Measurements from ENCODE around the gene KCNB1. TPM values are rescaled to one million over a fixed set of nuclear protein-coding genes. Genes with fewer than 3 reads are reported as not detected.

Gene KCNB1
- total and polyA plus RNA-seq, 2 experiments from 2014 or later: 0.11 to 0.13 TPM

- H3K4me2 ChIP-seq (ENCODE audit: unreplicated experiment): no peak overlapping the region
- H3K36me3 ChIP-seq (ENCODE audit: low read depth): no peaks in the 10 kb centered on the region
- H2AFZ ChIP-seq: no peak overlapping the region
- WGBS, 2 experiments (ENCODE audit: low coverage in 1 of 2, low lambda C conversion rate in 2 of 2, missing lambda C conversion rate in 2 of 2): 28 to 42% methylated on average over 1 of the region's 1 CpG
- TF ChIP-seq EZH2phosphoT487 (IDR thresholded peaks at IDR 0.05; ENCODE audit: insufficient read depth, low read depth): no peak
- no peak for TF ChIP-seq EZH2 (IDR thresholded peaks at IDR 0.05; ENCODE audit: insufficient read depth, poor library complexity, severe bottlenecking)
- no peaks in the 10 kb centered on the region for H3K4me1 ChIP-seq (ENCODE audit: insufficient read depth)
- no peaks in the 10 kb centered on the region for H4K20me1 ChIP-seq (ENCODE audit: insufficient read depth)
- no peak for DNase-seq
- H3K4me3 ChIP-seq: no peak overlapping the region
- no peaks in the 10 kb centered on the region for H3K9me2 ChIP-seq (ENCODE audit: insufficient read depth)
- H3K27ac ChIP-seq: no peak overlapping the region
- H3F3A ChIP-seq (ENCODE audit: insufficient read depth): no peaks in the 10 kb centered on the region
- peaks cover 56% of the 10 kb centered on the region for H3K27me3 ChIP-seq (replicated peaks; ENCODE audit: insufficient read depth)
- in situ Hi-C loops (cut with MboI): no loop called here
- H3K79me2 ChIP-seq (ENCODE audit: insufficient read depth): no peaks in the 10 kb centered on the region
- no peaks in the 10 kb centered on the region for H3K9me3 ChIP-seq (ENCODE audit: low read depth)
- no peak overlapping the region for H3K9ac ChIP-seq
These were observed 8.2 kb upstream of the KCNB1 start for GRCh38 chr20:49490689-49491088.

- WGBS, 2 experiments (ENCODE audit: low coverage in 1 of 2, low lambda C conversion rate in 2 of 2, missing lambda C conversion rate in 2 of 2): 60 to 71% methylated on average over 5 of the region's 5 CpGs
- in situ Hi-C loops (cut with MboI): no loop called here
- H3K9me2 ChIP-seq (ENCODE audit: insufficient read depth): no peaks in the 10 kb centered on the region
These were observed 7.2 kb upstream of the KCNB1 start for GRCh38 chr20:49489688-49490087.

GRCh38 chr20:49486064-49486463 lies 3.6 kb upstream of the KCNB1 start:
- peaks cover 58% of the 10 kb centered on the region for H3K27me3 ChIP-seq (replicated peaks; ENCODE audit: insufficient read depth)
- no peaks in the 10 kb centered on the region for H4K20me1 ChIP-seq (ENCODE audit: insufficient read depth)
- no peak overlapping the region for H2AFZ ChIP-seq
- H3K36me3 ChIP-seq (ENCODE audit: low read depth): no peaks in the 10 kb centered on the region
- TF ChIP-seq EZH2 (IDR thresholded peaks at IDR 0.05; ENCODE audit: insufficient read depth, poor library complexity, severe bottlenecking): no peak
- no peak for TF ChIP-seq EZH2phosphoT487 (IDR thresholded peaks at IDR 0.05; ENCODE audit: insufficient read depth, low read depth)
- H3K4me2 ChIP-seq (ENCODE audit: unreplicated experiment): no peak overlapping the region
- in situ Hi-C loops (cut with MboI): no loop called here
- no peaks in the 10 kb centered on the region for H3K4me1 ChIP-seq (ENCODE audit: insufficient read depth)
- no peaks in the 10 kb centered on the region for H3F3A ChIP-seq (ENCODE audit: insufficient read depth)
- no peak overlapping the region for H3K4me3 ChIP-seq
- no peak for DNase-seq
- no peak overlapping the region for H3K27ac ChIP-seq
- H3K9me2 ChIP-seq (ENCODE audit: insufficient read depth): no peaks in the 10 kb centered on the region
- H3K9me3 ChIP-seq (ENCODE audit: low read depth): no peaks in the 10 kb centered on the region
- H3K9ac ChIP-seq: no peak overlapping the region
- H3K79me2 ChIP-seq (ENCODE audit: insufficient read depth): no peaks in the 10 kb centered on the region

More at GRCh38 chr20:49489688-49490087, 7.2 kb upstream of the KCNB1 start:
- no peaks in the 10 kb centered on the region for H3F3A ChIP-seq (ENCODE audit: insufficient read depth)
- DNase-seq: no peak
- no peaks in the 10 kb centered on the region for H4K20me1 ChIP-seq (ENCODE audit: insufficient read depth)
- no peaks in the 10 kb centered on the region for H3K4me1 ChIP-seq (ENCODE audit: insufficient read depth)
- H3K4me2 ChIP-seq (ENCODE audit: unreplicated experiment): no peak overlapping the region
- peaks cover 64% of the 10 kb centered on the region for H3K27me3 ChIP-seq (replicated peaks; ENCODE audit: insufficient read depth)
- H3K79me2 ChIP-seq (ENCODE audit: insufficient read depth): no peaks in the 10 kb centered on the region
- H3K9me3 ChIP-seq (ENCODE audit: low read depth): no peaks in the 10 kb centered on the region
- no peak for TF ChIP-seq EZH2 (IDR thresholded peaks at IDR 0.05; ENCODE audit: insufficient read depth, poor library complexity, severe bottlenecking)
- no peak for TF ChIP-seq EZH2phosphoT487 (IDR thresholded peaks at IDR 0.05; ENCODE audit: insufficient read depth, low read depth)
- H3K9ac ChIP-seq: no peak overlapping the region
- no peak overlapping the region for H3K27ac ChIP-seq
- H3K4me3 ChIP-seq: no peak overlapping the region
- H2AFZ ChIP-seq: no peak overlapping the region
- H3K36me3 ChIP-seq (ENCODE audit: low read depth): no peaks in the 10 kb centered on the region

- Histone ChIP-seq H3K79me2 (ENCODE audit: insufficient read depth) (no peaks in the 10 kb centered on the region), H3K9ac (no peak overlapping the region), H3K36me3 (ENCODE audit: low read depth) (no peaks in the 10 kb centered on the region), H3K4me1 (ENCODE audit: insufficient read depth) (no peaks in the 10 kb centered on the region), H2AFZ (no peak overlapping the region), H3K27ac (no peak overlapping the region), H3K9me2 (ENCODE audit: insufficient read depth) (no peaks in the 10 kb centered on the region), H3K4me3 (no peak overlapping the region), H3K9me3 (ENCODE audit: low read depth) (no peaks in the 10 kb centered on the region), H3F3A (ENCODE audit: insufficient read depth) (no peaks in the 10 kb centered on the region), H3K4me2 (ENCODE audit: unreplicated experiment) (no peak overlapping the region), H4K20me1 (ENCODE audit: insufficient read depth) (no peaks in the 10 kb centered on the region), H3K27me3 (replicated peaks; ENCODE audit: insufficient read depth) (peaks cover 53% of the 10 kb centered on the region)
- WGBS, 2 experiments (ENCODE audit: low coverage in 1 of 2, low lambda C conversion rate in 2 of 2, missing lambda C conversion rate in 2 of 2): 39 to 40% methylated on average over 1 of the region's 1 CpG
- DNase-seq: no peak
- TF ChIP-seq EZH2phosphoT487 (IDR thresholded peaks at IDR 0.05; ENCODE audit: insufficient read depth, low read depth) (no peak), EZH2 (IDR thresholded peaks at IDR 0.05; ENCODE audit: insufficient read depth, poor library complexity, severe bottlenecking) (no peak)
- in situ Hi-C loops (cut with MboI): no loop called here
These were observed 3.1 kb upstream of the KCNB1 start for GRCh38 chr20:49485563-49485962.
